B cell (primary cell): ENCODE results near the gene CAPZB.
A peak's percentile ranks its signal among the peaks of the same experiment; 100 is the strongest.

ENCODE experiments used
- EZH2 ChIP-seq: IDR thresholded peaks from 2 replicates; pipeline ENCODE4 v1.6.1; 2012; ENCODE audit warnings: borderline replicate concordance, low read depth, mild to moderate bottlenecking, moderate library complexity, low read length; ENCODE audit not compliant: insufficient read depth, poor library complexity, severe bottlenecking
- TF ChIP-seq, protein P1 (sequence below): fragments of 200-600 bp; IDR thresholded peaks from one replicate; pipeline ENCODE4 v1.8.0; 2022; ENCODE audit warnings: antibody characterized with exemption, mild to moderate bottlenecking

DNA sequence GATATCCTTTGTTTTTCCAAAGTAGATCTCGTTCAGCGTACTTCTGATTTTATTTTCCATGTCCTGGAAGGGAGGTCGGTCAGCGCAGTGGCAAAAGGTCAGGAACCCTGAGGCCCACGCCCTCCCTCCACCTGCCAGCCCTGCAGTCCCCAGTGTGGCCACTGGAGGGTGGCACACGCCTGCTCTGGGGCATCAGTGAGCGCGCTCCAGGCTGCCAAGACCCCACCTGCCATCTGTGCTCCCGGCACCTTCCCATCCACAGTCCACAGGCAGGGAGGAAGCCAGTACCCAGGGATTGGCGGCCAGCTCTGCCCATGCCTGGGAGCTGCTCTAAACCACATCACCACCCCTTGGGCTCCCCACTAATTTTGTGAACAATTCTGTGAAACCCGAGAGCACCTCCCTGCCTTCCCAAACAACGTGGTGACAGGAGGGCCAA, 140.9 kb downstream of the CAPZB start:
- no peak for TF ChIP-seq EZH2
- TF ChIP-seq, protein P1, sequence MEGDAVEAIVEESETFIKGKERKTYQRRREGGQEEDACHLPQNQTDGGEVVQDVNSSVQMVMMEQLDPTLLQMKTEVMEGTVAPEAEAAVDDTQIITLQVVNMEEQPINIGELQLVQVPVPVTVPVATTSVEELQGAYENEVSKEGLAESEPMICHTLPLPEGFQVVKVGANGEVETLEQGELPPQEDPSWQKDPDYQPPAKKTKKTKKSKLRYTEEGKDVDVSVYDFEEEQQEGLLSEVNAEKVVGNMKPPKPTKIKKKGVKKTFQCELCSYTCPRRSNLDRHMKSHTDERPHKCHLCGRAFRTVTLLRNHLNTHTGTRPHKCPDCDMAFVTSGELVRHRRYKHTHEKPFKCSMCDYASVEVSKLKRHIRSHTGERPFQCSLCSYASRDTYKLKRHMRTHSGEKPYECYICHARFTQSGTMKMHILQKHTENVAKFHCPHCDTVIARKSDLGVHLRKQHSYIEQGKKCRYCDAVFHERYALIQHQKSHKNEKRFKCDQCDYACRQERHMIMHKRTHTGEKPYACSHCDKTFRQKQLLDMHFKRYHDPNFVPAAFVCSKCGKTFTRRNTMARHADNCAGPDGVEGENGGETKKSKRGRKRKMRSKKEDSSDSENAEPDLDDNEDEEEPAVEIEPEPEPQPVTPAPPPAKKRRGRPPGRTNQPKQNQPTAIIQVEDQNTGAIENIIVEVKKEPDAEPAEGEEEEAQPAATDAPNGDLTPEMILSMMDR = peak; percentile 82
